HG03060 (cell line): ENCODE data around the gene MBD3L3.
A peak's percentile ranks its signal among the peaks of the same experiment; 100 is the strongest.
"Not testable (repeated sequence)": the region's sequence is repeated elsewhere in the genome, so short reads cannot be mapped to it uniquely, and the experiment has no call there.

Experiments
- ATAC-seq: cut with Tn5 transposase; IDR thresholded peaks from one replicate; pipeline ENCODE4 v1.9.1; 2021; ENCODE audit warnings: low read depth, moderate number of reproducible peaks; ENCODE audit not compliant: unreplicated experiment

Gene MBD3L3

GRCh38 chr19:7058576-7058975 is at the start of gene MBD3L3:
Gene MBD3L3, minus strand, starts transcription at chr19:7058676. Its CDS starts 71 bp downstream, at chr19:7058605.
- ATAC-seq: not testable (repeated sequence)

- no peak for ATAC-seq
Measured at GRCh38 chr19:7106711-7107657, 48.5 kb upstream of the MBD3L3 start.

- ATAC-seq: no peak
Measured at GRCh38 chr19:7104747-7105447, 46.4 kb upstream of the MBD3L3 start.

GRCh38 chr19:7101498-7102253 is 43.2 kb upstream of the MBD3L3 start:
- no peak for ATAC-seq

GRCh38 chr19:7099597-7099921 is 41.1 kb upstream of the MBD3L3 start:
- ATAC-seq: no peak

- ATAC-seq: peak; percentile 69
Measured at GRCh38 chr19:7098701-7099596, 40.5 kb upstream of the MBD3L3 start.

- no peak for ATAC-seq
Measured at GRCh38 chr19:7098096-7098495, 39.6 kb upstream of the MBD3L3 start.

GRCh38 chr19:7088999-7089398 is 30.5 kb upstream of the MBD3L3 start:
- ATAC-seq: no peak

- no peak for ATAC-seq
Measured at GRCh38 chr19:7083076-7083956, 24.8 kb upstream of the MBD3L3 start.

GRCh38 chr19:7078008-7078407 is 19.5 kb upstream of the MBD3L3 start:
- no peak for ATAC-seq

- no peak for ATAC-seq
Measured at GRCh38 chr19:7076151-7076550, 17.7 kb upstream of the MBD3L3 start.

GRCh38 chr19:7074705-7075282 is 16.3 kb upstream of the MBD3L3 start:
- ATAC-seq: no peak

GRCh38 chr19:7072541-7072940 is 14.1 kb upstream of the MBD3L3 start:
- no peak for ATAC-seq

GRCh38 chr19:7069904-7070226 is 11.4 kb upstream of the MBD3L3 start:
- ATAC-seq: peak; percentile 9

- peak; percentile 47 for ATAC-seq
Measured at GRCh38 chr19:7069042-7069903, 10.8 kb upstream of the MBD3L3 start, which contains the start of gene ZNF557. Gene ZNF557, plus strand, starts transcription at chr19:7069703. Its CDS starts 5,372 bp downstream, at chr19:7075075.

- ATAC-seq: no peak
Measured at GRCh38 chr19:7068599-7068998, 10.1 kb upstream of the MBD3L3 start.

GRCh38 chr19:7067716-7068115 is 9.2 kb upstream of the MBD3L3 start:
- no peak for ATAC-seq

- not testable (repeated sequence) for ATAC-seq
Measured at GRCh38 chr19:7067122-7067521, 8.6 kb upstream of the MBD3L3 start.
